Ovary (tissue), 9 donors: ENCODE measurements around the gene CDC42BPB. TPM values are rescaled to one million over a fixed set of nuclear protein-coding genes. Genes with fewer than 3 reads are reported as not detected.

Source experiments
- DNase-seq, 5 donors: peaks; one replicate each; pipeline ENCODE4 v3.0.0-alpha.2; 2019 to 2020
- H3K27ac ChIP-seq, 2 donors: fragments of 200-600 bp; one replicate each; pipeline versions ENCODE4 v1.5.1 to v1.8.0; 2019 to 2022
- H3K27me3 ChIP-seq: fragments of 200-600 bp; one replicate; pipeline ENCODE4 v1.8.0; 2022
- H3K36me3 ChIP-seq: fragments of 200-600 bp; sonication (generic); one replicate; pipeline ENCODE4 v1.5.1; 2019
- H3K4me1 ChIP-seq: one replicate; pipeline ENCODE4 v1.8.1; 2013; ENCODE audit warnings: mild to moderate bottlenecking, moderate library complexity; ENCODE audit not compliant: insufficient read depth
- H3K4me3 ChIP-seq: fragments of 200-600 bp; sonication (generic); one replicate; pipeline ENCODE4 v1.5.1; 2017
- H3K9me3 ChIP-seq, 2 donors: fragments of 200-600 bp in 1 of 2; sonication (generic) in 1 of 2; one replicate each; pipeline versions ENCODE4 v1.5.1 to v1.8.1; 2013 to 2019; ENCODE audit warnings: mild to moderate bottlenecking in 1 of 2, moderate library complexity in 1 of 2
- EP300 ChIP-seq: sonication (generic); formaldehyde crosslinking; IDR thresholded peaks from one replicate; pipeline ENCODE4 v1.6.1; 2017; ENCODE audit warnings: antibody characterized with exemption
- POLR2A ChIP-seq: fragments of 450-650 bp; IDR thresholded peaks from one replicate; pipeline ENCODE4 v1.6.1; 2017; ENCODE audit warnings: antibody characterized with exemption, mild to moderate bottlenecking, moderate library complexity
- WGBS, 3 donors: extraction: QIAGEN DNeasy Blood & Tissue Kit in 1 of 3; methylation state at CpG; one replicate each; pipeline versions ENCODE4 v1.1.5 to v1.1.7; 2013 to 2017; 5-methylcytosine and 5-hydroxymethylcytosine counted together
- intact Hi-C, 4 donors: fragments of 100-400 bp; cut with DNase I; formaldehyde crosslinking; loops; one replicate each; pipeline versions ENCODE4 v1.11.0 to v1.15.1; 2022 to 2023
- polyA plus RNA-seq, 2 donors: library from polyadenylated mRNA; stranded (reverse); fragments of 200-250 nt in 1 of 2; fragments of 350-450 nt in 1 of 2; fragmentation: Illumina TruSeq in 1 of 2; extraction: RNeasy Lipid Tissue Mini Kit (QIAGEN cat#74804) in 1 of 2; gene quantifications; one replicate each; pipeline ENCODE4 v1.2.3, GENCODE V29; 2013 to 2014
- total RNA-seq, 7 donors: library from RNA; depleted of rRNA in 2 of 7; stranded (reverse); fragments of >200 nt in 2 of 7; fragmentation: NEBNext Ultra II Directional in 3 of 7; extraction: Animal tissue kit (Norgen Biotek cat#: 25700) in 3 of 7; gene quantifications; one replicate each; pipeline versions ENCODE4 v1.1.0 to v1.2.4, GENCODE V29; 2016 to 2023
- TF ChIP-seq, protein P1 (sequence below), 3 donors: fragments of 450-650 bp in 2 of 3; fragments of 200-600 bp in 1 of 3; IDR thresholded peaks; one replicate each; pipeline versions ENCODE4 v1.5.1 to v1.8.0; 2016 to 2022; ENCODE audit warnings: antibody characterized with exemption in 3 of 3, mild to moderate bottlenecking in 1 of 3
- donor health status: DM: no; HTN: no; CAD: no; lungs with moderate emphysema.
- donor health status: DM: no; HTN: no; CAD: no.
- donor health status: Bipolar disorder and iron deficiency.
- donor health status: DM: yes; HTN: yes; CAD: no.
- donor health status: DM: no; HTN: no; CAD: no.
- donor health status: DM: yes; HTN: yes; CAD: no.

CDC42BPB gene
- total and polyA plus RNA-seq, 9 donors, result 50.0 to 103 (median 75.1) TPM

DNA sequence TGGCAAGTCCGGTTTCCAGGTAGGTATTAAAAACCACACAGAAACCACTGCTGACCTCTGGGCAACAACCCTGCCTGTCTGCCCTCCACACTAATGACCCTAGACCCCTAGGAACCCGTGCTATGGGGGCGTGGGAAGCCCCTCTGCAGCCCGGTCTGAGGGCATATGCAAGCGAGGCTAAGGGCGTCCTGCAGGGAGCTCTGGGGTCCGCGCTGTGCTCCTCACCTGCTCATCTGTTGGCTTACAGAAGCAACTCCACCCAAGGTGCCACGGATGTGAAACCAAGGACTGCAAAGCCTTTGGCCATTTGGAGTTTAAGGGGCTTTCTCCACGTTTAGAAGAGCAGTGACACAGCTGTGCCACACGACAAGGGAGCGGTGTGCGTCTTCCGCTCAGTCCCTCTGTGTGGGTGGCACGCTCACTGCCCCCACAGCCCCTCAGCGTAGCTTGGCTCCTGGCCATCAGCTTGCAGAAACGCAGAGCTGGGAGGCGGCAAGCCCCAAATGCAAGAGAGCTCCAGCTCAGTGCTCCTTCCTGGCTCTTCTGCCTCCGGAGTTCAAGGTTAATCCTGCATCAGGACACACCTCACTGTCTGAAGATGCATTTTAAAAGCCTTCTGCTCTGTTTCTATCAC is 116.5 kb downstream of the CDC42BPB start:
- TF ChIP-seq, protein P1, sequence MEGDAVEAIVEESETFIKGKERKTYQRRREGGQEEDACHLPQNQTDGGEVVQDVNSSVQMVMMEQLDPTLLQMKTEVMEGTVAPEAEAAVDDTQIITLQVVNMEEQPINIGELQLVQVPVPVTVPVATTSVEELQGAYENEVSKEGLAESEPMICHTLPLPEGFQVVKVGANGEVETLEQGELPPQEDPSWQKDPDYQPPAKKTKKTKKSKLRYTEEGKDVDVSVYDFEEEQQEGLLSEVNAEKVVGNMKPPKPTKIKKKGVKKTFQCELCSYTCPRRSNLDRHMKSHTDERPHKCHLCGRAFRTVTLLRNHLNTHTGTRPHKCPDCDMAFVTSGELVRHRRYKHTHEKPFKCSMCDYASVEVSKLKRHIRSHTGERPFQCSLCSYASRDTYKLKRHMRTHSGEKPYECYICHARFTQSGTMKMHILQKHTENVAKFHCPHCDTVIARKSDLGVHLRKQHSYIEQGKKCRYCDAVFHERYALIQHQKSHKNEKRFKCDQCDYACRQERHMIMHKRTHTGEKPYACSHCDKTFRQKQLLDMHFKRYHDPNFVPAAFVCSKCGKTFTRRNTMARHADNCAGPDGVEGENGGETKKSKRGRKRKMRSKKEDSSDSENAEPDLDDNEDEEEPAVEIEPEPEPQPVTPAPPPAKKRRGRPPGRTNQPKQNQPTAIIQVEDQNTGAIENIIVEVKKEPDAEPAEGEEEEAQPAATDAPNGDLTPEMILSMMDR (IDR thresholded peaks at IDR 0.05), result no peak
- TF ChIP-seq EP300, result no peak
- TF ChIP-seq POLR2A, result no peak
- no peak overlapping the region for H3K4me3 ChIP-seq
- 60 to 68% (median 63%) methylated on average over 19 of the region's 19 CpGs for WGBS, 3 donors
- intact Hi-C loops, result no loop called here
- H3K36me3 ChIP-seq, result no peaks in the 10 kb centered on the region
- no peak for DNase-seq
- H3K27me3 ChIP-seq, result no peaks in the 10 kb centered on the region
- H3K4me1 ChIP-seq, result no peaks in the 10 kb centered on the region
- no peaks in the 10 kb centered on the region for H3K9me3 ChIP-seq
- H3K27ac ChIP-seq, result no peak overlapping the region

DNA sequence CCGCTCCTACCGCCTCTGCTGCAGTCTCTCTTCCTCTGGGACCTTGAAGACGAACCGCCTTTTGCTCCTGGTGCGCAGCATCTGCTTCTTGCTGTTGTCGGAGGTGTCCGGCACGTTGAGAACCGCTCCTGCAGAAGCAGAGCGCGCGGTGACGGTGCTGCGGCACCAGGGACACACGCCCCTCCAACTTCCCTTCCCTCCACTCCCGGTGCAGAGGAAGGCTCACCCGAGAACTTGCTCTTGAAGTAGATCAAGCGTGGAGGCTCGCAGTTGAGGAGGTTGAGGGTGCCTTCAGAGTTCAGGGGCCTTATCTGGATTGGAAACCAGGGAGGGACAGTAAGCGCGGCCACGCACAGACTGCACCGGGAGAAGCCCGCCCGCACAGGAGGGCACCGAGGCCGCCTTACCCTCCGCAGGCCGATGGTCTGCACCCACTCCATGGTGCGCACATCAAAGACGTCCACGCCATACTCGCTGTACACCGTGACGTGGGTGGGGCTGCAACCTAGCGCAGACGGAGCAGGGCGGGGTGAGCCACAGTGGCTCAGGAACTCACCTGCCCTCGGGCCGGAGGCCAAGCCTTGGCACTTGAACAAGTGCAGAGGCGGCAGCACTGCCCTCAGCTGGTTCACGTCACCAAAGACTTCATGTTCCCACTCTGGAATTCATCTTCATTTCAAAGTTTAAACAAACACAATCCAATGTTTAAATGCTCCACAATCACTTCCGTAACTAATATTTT is 117.4 kb downstream of the CDC42BPB start:
- 89 to 92% (median 90%) methylated on average over 43 of the region's 43 CpGs for WGBS, 3 donors
- DNase-seq, result no peak

DNA sequence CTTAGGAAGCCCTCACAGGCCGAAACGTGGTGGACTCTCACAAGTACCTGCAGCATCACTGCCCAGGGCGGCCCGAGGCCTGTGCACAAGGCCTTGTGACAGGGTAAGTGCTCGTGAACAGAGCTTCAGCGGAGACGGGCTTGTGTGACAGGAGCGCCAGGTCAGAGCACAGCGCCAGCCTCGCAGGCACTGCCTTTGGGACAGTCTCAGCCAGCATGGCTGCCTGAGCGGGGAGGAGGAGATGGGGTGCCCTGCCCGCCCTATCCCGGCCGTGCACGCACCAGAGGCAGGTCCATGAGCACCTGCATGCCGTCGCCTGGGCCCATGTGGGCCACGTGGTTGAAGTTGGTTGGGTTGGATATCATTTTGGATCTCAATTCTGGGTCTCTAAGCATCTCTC is 118.0 kb downstream of the CDC42BPB start:
- Histone ChIP-seq H3K27ac (no peak overlapping the region), H3K4me3 (no peak overlapping the region), H3K9me3 (no peaks in the 10 kb centered on the region), H3K27me3 (no peaks in the 10 kb centered on the region), H3K36me3 (no peaks in the 10 kb centered on the region), H3K4me1 (no peaks in the 10 kb centered on the region)
- intact Hi-C loops, result no loop called here
- 92 to 96% (median 94%) methylated on average over 18 of the region's 18 CpGs for WGBS, 3 donors
- no peak for DNase-seq
- TF ChIP-seq, protein P1 (IDR thresholded peaks at IDR 0.05), result no peak
- TF ChIP-seq EP300 (no peak), POLR2A (no peak)

More for the DNA sequence above, 117.4 kb downstream of the CDC42BPB start:
- intact Hi-C loops, result no loop called here
- TF ChIP-seq EP300 (no peak), POLR2A (no peak)
- TF ChIP-seq, protein P1 (IDR thresholded peaks at IDR 0.05), result no peak
- H3K27ac ChIP-seq, result no peak overlapping the region
- no peak overlapping the region for H3K4me3 ChIP-seq
- H3K4me1 ChIP-seq, result no peaks in the 10 kb centered on the region
- H3K9me3 ChIP-seq, result no peaks in the 10 kb centered on the region
- no peaks in the 10 kb centered on the region for H3K27me3 ChIP-seq
- no peaks in the 10 kb centered on the region for H3K36me3 ChIP-seq

DNA sequence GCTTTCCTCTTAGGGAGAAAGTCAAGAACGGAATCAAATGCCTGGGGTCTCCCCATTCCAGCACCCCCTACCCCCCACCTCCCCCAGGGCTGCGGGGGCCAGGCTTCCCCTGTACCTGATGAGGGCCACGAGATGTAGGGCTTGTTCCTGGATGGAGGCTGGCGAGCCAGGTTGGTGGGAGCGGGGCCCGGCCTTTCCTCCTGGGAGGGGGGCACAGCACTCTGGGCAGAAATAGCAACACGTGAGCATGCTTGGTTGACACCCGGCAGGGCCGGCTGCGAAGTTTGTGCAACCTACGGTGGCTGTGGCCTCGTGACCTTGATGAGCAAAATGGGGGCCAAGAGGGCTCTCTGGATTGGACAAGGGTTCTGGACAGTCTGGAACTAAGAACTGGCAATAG is 119.2 kb downstream of the CDC42BPB start:
- Histone ChIP-seq H3K4me1 (no peaks in the 10 kb centered on the region), H3K9me3 (no peaks in the 10 kb centered on the region), H3K4me3 (no peak overlapping the region), H3K27ac (no peak overlapping the region), H3K36me3 (no peaks in the 10 kb centered on the region), H3K27me3 (no peaks in the 10 kb centered on the region)
- no peak for DNase-seq
- WGBS, 3 donors, result 90 to 94% (median 91%) methylated on average over 12 of the region's 12 CpGs
- TF ChIP-seq POLR2A (no peak), EP300 (no peak)
- TF ChIP-seq, protein P1 (IDR thresholded peaks at IDR 0.05), result no peak
- intact Hi-C loops, result no loop called here
